ENCODE data around the gene ENDOV.

ENDOV gene

DNA sequence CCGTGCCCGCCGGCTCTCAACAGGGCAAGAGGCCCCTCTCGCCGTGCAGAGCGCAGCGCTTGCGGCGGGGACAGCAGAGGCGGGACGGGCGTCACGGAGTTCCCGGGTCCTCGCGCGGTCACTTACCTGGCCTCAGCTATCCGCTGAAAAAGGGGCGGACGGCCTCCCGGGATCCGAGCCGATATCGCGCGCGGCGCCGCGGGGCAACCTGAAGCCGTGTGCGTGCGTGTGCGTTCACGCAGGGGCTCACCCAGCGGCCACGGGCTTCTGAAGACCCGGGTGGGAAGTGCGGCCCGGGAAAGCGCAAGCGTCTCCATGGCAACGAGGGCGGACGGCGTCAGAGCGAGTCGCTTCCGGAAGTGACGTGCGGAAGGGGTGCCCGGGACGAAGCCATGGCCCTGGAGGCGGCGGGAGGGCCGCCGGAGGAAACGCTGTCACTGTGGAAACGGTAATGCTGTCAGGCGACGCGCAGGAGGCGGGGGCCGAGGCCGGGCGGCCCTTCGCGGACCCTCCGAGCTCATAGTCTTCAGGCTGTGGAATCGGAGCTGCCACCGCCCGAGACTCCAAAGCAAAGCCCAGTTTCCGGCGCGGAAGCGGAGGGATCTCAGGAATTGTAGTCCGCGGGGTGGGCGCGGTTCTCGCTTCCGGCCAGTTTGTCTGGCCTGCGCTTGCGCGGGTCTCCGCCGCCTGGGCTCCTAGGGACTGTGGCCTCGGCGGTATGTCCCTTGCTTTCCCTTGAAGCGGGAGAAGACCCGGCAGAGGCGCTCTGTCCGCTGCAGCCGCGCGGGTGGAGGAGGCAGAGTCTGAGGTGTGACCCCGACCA, at the start of gene ENDOV:
ENDOV (plus strand) TSS at position 365 of the 823 bp plus-strand sequence; CDS start at position 393, 28 bp downstream.
- DNase-seq: peak; percentile 90

DNA sequence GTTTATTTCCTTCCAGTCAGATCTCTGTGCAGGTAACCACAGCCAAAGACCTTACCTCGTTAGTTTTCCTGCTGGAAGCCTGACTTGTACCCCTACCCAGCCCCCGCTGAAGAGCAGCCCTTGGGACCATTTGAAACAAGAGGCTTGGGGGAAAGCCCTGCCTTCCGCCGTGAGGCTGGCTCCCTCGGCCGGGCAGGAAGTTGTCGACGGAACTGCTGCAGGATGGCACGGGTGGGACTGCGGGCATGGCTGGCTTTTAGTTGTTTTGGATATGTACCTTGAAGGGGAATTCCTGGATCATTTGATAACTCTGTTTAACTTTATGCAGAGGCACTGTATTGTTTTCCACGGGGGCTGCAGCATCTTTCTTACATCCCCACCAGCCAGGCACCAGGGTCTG, 49.0 kb upstream of the ENDOV start:
- DNase-seq: no peak

DNA sequence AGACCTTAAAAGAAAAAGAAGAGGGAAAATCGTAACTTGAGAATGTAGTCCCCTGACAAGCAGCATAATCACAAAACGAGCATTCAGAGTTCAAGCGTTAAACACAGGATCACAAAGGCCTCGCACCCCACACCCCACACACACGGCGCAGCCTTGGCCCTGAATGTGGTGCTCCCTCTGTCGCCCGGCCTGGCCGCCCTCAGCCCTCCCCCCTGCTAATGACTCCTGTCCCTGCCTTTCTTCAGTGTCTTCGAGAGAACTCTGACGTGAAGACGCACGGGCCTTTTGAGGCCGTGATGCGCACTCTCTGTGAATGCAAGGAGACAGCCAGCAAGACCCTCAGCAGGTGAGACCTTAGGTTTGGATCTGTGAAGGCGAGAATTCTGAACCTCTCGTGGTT, 47.5 kb upstream of the ENDOV start:
- no peak for DNase-seq

DNA sequence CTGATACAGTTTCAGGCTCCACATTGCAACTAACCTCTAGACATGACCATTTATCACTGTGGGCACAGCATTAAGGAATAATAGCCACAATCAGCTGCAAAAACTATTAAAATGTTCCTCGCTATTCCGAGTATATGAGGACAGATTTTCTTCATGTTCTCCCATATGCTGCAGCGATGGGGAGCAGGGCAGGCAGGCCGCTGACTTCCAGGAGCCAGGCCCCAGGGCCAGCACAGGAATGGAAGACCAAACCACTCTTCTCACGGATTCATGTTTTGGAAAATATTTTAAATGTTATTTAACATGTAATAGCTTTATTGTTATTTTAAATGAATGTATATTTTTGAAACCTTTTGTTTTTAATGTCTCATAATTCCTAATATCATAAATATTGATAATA, 43.8 kb upstream of the ENDOV start:
- no peak for DNase-seq

DNA sequence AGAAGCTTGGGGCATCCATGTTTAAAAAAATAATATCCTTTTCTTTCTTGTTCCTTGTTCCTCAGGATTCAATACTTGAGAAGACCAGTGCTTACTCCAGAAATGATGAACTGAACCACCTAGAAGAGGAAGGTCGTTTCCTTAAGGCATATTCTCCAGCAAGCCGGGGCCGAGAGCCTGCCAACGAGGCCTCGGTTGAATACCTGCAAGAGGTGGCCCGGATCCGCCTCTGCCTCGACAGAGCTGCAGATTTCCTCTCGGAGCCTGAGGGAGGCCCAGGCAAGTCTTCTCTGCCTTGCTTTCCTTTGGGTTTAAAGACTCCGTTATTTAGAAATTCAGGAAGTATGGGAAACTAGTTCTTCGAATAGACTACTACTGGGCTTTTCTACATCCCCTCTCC, 42.5 kb upstream of the ENDOV start:
- DNase-seq: no peak

DNA sequence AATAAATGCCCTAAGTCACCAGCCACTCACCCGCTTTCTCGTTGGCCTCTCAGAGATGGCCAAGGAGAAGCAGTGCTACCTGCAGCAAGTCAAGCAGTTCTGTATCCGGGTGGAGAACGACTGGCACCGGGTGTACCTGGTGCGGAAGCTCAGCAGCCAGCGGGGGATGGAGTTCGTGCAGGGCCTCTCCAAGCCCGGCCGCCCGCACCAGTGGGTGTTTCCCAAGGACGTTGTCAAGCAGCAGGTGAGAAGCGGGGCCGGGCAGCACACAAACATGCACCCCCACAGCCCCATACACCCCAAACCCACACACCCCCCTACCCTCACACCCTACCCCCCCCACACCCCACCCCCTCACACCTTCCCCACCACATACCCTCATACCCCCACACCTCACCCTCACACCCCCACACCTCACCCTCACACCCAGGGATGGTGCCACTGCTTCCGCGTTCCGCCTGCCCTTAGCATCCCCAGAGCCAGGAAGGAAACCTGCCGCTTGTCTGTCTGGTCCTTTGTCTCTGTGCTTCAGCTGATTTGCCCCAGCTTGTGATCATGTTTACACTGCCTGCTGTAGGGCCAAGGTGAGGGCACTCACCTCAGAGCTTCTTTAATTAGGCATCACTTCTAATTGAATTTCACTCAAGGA, 41.9 kb upstream of the ENDOV start:
- no peak for DNase-seq

DNA sequence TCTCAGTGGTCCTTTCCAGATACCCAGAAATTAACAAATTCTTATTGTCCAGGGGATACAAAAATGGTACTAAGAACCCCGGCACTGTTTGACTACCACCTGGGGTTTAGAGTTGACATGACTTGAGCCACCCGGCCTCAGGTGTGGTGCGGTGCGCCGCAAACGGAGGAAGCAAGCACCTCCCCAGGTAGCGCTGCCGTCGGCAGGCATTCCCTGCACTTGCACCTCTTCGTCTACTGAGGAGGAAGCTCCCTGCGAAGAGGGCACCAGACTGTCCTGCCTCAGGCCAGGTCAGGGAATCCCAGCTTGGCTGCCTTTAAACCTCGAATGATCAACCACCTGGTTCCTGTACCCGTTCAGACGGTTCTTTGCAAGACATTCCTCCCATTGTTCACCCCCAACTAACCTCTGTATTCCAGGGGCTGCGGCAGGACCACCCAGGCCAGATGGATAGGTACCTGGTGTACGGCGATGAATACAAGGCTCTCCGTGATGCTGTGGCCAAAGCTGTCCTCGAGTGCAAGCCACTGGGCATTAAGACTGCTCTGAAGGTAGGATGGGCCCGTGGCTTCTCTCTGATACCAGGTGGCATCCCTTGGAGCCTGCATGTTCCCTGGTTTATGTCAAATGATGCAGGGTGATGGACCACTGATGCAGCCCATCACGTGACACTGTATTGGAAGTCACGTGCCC, 40.8 kb upstream of the ENDOV start:
- no peak for DNase-seq

DNA sequence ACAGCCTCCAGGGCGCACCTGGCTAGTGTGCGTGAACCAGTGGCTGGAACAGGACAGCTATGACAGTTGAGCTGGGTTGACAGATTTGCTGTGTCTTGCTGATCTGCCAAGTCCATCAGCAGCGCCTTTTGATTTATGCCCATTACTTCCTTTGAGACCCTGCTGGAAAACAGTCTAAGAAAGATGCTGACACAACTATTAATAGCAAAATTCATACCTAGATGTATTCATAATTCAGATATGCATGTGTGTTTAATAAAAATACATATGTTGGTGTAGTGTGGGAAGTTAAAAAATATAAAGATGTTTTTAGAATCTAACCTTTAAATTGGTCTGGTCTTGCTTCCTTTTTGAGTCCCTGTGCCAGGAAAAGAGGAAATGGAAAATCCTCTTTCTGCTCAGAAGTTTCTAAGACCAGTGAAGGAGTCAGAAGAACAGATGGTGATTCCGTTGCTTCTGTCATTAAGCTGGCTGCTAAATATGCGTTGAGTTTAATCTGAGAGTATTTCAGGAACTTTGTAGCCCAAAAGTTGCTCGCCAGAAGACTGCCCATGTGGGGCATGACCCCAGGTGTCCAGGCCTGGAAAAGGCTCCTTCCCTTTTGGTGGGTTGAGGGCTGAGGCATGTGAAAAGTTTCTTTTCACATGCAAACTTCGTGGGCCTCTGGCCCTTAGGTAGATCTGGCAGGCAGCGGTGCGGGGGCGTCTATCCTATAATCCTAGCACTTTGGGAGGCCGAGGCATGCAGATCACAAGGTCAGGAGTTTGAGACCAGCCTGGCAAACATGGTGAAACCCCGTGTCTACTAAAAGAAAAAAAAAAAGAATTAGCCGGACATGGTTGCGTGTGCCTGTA, 40.0 kb upstream of the ENDOV start:
- no peak for DNase-seq

DNA sequence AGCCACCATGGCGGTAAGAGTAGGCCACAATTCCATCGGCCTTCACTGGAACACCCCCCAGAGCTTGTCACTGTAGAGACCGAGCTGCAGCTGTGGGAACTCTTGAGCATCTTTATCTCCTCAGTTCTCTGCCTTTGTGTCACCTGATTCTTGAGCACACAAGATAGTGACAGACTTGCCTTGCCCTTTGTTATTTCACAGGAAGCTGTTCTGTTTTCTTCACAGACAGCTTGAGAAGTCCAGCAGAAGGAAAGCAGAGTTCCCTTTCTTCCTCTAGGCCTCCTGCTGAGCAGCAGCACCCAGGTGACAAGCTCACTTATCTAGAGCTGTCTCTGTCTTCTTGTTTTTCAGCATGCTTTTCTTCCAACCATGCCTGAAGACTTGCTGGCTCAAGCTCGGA, 38.4 kb upstream of the ENDOV start:
- no peak for DNase-seq

DNA sequence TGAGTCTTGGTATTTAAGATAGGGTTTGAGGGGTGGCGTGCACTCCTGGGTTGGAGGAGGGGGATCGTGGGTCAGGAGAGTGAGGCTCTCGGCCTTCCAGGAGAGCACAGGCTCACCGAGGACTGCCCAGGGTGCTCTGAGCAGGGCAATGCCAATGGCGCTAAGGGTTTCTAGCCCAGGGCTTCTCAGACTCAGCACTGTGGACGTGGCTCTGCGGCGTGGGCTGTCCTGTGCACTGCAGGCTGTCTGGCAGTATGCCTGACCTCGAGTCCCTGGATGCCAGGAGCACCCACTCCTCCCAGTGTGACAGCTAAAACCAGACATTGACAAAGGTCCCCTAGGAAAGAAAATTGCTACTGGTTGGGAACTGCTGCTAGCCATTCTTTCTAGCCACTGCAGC, 37.2 kb upstream of the ENDOV start:
- no peak for DNase-seq

DNA sequence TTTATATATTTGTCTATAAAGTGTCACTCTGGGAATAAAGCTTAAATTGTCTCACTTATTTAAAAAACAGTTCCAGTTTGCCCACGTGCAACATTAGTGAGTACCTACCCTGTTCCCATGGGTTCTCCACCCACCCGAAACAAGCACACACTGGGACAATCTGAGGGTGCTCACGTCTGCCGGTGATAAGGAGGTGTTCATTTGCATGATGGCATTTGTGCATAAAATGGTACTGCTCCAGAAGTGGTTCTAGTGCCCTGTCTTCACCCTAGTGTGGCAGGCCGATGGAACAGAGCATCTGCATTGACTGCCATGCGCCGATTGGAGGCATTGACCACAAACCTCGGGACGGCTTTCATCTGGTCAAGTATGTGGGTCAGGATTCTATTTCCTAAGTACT, 35.6 kb upstream of the ENDOV start:
- DNase-seq: no peak

DNA sequence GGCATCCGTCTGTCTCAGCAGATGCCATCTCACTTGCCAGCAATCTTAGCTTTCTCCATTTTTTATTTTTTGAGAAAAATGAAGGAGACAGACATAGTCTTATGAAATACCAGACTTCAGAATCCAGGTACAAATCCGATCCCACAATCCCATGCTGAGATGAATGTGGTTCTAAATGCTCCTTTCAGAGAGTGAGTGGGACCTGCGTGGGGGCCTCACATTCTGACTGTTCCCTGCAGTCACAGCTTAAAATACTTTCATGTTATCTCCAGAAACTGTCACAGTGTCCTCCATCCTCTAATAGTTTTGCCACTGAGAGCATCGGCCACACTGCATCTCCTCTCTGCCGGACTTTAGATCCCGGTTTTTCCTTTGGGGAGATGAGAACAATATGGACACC, 34.9 kb upstream of the ENDOV start:
- no peak for DNase-seq

DNA sequence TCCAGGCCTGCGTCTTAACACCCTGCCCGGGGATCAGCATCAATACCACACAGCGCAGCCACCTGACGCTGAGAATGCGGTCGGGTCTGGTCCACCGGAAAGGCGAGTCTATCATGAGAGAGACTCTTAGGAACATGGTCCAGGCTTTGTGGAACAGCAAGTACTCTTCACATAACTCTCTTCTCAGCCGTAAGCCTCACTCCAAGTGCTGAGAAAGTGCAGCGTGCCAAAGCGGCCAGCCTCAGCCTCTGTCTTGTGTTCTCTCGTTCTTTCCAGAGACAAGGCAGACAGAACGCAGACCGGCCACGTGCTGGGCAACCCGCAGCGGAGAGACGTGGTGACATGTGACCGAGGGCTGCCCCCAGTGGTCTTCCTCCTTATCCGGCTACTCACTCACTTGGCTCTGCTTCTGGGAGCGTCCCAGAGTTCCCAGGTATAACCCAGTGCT, 34.4 kb upstream of the ENDOV start:
- DNase-seq: no peak

DNA sequence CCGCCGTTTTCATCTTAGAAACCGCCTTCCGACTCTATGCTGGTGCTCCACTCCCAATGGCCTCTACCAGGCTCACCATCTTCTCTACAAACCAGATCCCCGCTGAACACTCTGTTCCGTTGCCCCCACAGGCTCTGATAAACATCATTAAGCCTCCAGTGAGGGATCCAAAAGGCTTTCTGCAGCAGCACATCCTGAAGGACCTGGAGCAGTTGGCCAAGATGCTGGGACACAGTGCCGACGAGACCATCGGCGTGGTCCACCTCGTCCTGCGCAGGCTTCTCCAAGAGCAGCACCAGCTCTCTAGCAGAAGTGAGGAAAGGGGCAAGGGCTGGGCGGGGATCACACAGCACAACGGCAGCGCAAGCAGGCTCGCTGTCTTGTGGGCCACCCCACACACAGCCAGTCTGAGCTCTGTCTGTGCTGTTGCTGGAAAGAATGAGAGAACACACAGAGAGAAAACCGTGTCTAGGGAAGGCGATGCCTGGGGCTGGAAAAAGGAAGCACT, 33.5 kb upstream of the ENDOV start:
- no peak for DNase-seq

DNA sequence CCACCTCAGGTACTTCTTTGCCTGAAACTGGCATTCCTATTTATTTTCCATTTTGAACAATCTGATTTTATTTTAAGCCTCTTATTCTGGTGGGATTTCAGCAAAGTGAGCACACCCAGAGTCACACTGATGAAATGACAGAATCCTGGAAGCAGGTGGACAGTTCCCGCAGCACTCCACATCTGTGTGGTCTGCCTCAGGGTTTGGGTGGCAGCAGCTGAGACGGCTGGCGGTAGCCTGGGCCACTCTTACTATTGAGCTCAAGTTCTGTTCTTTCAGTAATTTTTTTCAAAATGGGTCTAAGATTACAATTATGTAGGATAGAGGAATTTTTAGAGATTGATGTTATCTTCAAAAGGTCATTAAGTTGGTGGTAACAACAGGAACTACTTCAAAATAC, 32.5 kb upstream of the ENDOV start:
- no peak for DNase-seq

DNA sequence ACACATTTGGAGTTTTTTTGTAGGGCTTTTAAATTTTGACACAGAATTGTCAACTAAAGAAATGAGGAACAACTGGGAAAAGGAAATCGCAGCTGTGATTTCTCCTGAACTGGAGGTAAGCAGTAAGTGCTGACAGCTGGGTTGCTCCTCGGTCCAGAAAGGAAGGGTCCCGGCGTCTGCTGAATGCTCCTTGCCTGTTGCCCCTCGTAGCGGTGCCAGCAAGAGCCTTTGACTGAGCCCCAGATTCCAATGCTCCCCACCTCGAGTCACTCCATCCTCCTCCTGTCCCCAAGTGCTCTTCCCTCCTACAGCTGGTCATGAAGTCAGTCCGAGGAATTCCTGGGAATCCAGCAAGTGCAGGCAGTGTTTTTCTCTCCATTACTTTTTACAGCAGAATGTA, 32.0 kb upstream of the ENDOV start:
- no peak for DNase-seq

DNA sequence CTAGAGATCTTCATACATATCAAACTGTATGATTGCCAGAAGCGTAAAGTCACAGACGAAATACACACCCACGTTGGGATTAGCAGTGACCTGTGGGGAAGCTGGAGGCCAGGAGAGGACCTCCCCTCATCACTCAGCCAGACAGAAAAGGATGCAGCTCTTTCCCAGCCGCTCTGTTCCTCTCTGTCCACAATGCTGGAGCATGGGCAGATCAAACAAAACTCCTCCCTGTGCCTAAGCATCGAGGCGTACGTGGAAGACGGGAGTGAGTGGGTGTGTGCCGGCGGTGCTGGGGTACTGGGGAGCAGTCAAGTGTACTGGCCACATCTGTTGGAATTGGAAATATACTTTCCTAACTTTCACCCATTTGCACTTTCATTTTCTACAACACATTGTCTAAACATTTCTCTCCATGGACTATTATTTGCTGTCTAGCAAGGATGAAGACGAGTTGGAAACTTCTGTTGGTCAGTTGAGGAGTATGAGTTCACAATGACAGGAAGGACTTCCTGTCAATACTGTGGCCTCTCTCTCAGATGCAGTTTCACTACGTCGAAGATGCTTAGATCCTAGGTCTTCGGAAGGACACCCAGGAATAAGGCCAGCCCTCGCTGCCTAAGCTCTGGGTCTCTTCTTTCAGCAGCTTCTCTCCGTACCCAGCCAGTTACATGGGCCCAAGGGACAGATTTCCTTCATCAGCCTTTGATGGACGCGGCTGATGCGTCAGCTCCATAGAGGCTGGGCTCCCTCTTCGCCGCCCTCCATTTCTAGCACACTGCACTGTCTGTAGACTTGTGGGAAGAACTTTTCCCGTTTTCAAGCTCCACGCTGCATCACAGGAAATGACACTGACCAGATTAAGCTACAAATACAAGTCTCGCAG, 30.6 kb upstream of the ENDOV start:
- no peak for DNase-seq

DNA sequence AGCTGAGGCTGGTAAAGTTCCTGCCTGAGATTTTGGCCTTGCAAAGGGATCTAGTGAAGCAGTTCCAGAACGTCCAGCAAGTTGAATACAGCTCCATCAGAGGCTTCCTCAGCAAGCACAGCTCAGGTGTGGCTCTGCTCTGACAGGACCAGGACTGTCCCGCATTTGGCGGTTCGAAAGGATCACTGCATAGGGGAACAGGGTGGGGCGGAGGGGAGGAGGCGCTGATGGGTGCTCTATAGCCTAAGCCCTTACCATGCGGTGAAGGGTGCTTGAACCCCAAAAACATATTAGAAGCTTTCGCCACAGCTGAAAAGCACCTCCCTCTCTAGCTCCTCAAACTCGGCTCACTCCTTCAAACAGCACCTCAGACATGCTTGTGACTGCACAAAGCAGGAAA, 29.9 kb upstream of the ENDOV start:
- no peak for DNase-seq

DNA sequence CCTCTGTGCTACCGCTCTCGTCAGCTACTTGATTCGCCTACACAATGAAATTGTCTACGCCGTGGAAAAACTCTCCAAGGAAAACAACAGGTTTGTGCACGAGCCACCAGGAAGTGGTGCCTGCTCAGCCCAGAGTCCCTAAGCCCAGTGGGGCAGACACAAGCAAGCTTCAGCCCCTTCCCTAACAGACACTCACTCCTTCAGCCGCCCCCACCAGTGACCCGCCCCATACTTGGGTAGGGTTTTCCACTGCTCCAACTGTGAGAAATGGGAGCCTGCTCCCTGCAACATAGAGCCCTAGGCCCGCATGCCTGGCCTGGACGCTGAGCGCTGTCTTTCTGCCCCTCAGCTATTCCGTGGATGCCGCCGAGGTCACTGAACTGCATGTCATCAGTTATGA, 28.6 kb upstream of the ENDOV start:
- DNase-seq: no peak

DNA sequence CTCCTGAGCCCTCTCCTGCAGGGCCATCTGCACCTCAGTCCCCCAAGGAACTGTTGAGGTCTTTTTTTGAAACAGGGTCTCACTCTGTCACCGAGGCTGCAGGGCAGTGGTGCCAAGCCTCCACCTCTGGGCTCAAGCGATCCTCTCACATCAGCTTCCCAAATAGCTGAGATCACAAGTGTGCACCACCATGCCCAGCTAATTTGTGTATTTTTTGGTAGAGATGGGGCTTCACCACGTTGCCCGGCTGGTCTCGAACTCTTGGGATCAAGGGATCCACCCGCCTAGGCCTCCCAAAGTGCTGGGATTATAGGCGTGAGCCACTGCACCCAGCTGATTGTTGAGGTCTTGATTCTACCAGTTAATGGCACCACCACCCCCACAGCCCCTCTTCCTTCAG, 27.9 kb upstream of the ENDOV start:
- no peak for DNase-seq

DNA sequence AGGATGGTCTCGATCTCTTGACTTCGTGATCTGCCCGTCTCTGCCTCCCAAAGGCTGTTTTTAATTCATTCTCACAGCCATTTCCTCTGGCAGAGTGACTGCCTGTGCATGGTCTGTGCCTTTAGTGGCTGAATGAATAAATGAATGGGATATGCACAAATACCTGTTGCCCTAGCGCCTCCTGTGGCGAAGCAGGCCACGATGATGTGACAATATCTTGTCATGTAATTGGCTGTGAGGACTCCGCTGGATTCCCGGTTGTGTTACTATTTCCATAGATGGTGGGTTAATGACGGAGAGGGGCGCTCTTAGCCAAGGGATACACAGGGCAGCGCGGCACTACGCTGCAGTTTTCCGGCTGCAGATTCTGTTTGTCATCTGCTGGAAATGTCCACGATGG, 26.8 kb upstream of the ENDOV start:
- no peak for DNase-seq

DNA sequence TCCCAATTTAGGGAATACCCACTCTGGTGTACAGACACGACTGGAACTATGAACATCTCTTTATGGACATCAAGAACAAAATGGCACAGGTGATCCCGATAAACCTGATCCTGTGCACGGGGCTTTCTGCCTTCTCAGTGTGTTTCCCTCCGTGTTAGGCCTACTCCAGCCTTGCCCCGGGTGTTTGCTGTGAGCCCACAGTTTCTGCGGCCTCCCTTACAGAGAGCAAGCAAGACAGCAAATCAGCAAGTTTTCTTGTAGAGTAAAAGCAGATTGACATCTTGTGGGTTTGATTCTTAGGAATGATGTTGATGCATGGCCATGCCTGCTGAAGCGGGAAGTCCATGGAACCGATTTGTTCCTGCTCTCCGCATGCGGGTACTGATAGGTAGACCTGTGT, 26.4 kb upstream of the ENDOV start:
- no peak for DNase-seq

All from activated CD4-positive, alpha-beta T cell treated with anti-CD3 and anti-CD28 coated beads for 1 hour (primary cell).